HepG2 (cell line): ENCODE results near the gene ZNF154. TPM values are rescaled to one million over a fixed set of nuclear protein-coding genes. Genes with fewer than 3 reads are reported as not detected.

ENCODE experiments used
- DMAP1 ChIP-seq: IDR thresholded peaks from 2 replicates; pipeline ENCODE4 v1.6.1; 2016
- EEA1 ChIP-seq: sonication (generic); formaldehyde crosslinking; IDR thresholded peaks from 2 replicates; pipeline ENCODE4 v1.5.1; 2020; ENCODE audit warnings: mild to moderate bottlenecking, missing genetic modification reagents, borderline replicate concordance
- KDM5B ChIP-seq: sonication (generic); formaldehyde crosslinking; IDR thresholded peaks from 2 replicates; pipeline ENCODE4 v1.4.0; 2020; ENCODE audit warnings: missing genetic modification reagents, mild to moderate bottlenecking, borderline replicate concordance
- KIAA2018 ChIP-seq: sonication (generic); formaldehyde crosslinking; IDR thresholded peaks from 2 replicates; pipeline ENCODE4 v1.5.0; 2020; ENCODE audit warnings: mild to moderate bottlenecking, missing genetic modification reagents, borderline replicate concordance
- KLF11 ChIP-seq: IDR thresholded peaks from 2 replicates; pipeline ENCODE4 v1.6.1; 2016; ENCODE audit warnings: missing compliant biosample characterization
- NFE2L1 ChIP-seq: sonication (generic); formaldehyde crosslinking; IDR thresholded peaks from 2 replicates; pipeline ENCODE4 v1.4.0; 2020; ENCODE audit warnings: missing genetic modification reagents, mild to moderate bottlenecking, borderline replicate concordance
- NR2C2 ChIP-seq: sonication (generic); formaldehyde crosslinking; IDR thresholded peaks from 2 replicates; pipeline ENCODE4 v1.4.0; 2020; ENCODE audit warnings: missing genetic modification reagents, mild to moderate bottlenecking, moderate library complexity, borderline replicate concordance
- TAF1 ChIP-seq: sonication (generic); formaldehyde crosslinking; IDR thresholded peaks from 2 replicates; pipeline ENCODE4 v1.4.0; 2020; ENCODE audit warnings: missing genetic modification reagents
- TMF1 ChIP-seq: sonication (generic); formaldehyde crosslinking; IDR thresholded peaks from 2 replicates; pipeline ENCODE4 v1.8.1; 2022; ENCODE audit warnings: low read depth, missing genetic modification reagents
- ZFP62 ChIP-seq: sonication (generic); formaldehyde crosslinking; IDR thresholded peaks from 2 replicates; pipeline ENCODE4 v1.4.0; 2020; ENCODE audit warnings: missing genetic modification reagents
- ZNF224 ChIP-seq: sonication (generic); formaldehyde crosslinking; IDR thresholded peaks from 2 replicates; pipeline ENCODE4 v1.5.0; 2020; ENCODE audit warnings: mild to moderate bottlenecking, missing genetic modification reagents
- ZNF234 ChIP-seq: sonication (generic); formaldehyde crosslinking; conservative IDR thresholded peaks from 2 replicates; pipeline ENCODE4 v1.5.1; 2020; ENCODE audit warnings: mild to moderate bottlenecking, missing genetic modification reagents
- ZNF460 ChIP-seq: sonication (generic); formaldehyde crosslinking; IDR thresholded peaks from 2 replicates; pipeline ENCODE4 v1.5.1; 2020; ENCODE audit warnings: missing genetic modification reagents, mild to moderate bottlenecking, borderline replicate concordance
- ZNF468 ChIP-seq: sonication (generic); formaldehyde crosslinking; IDR thresholded peaks from 2 replicates; pipeline ENCODE4 v1.8.0; 2022; ENCODE audit warnings: mild to moderate bottlenecking, moderate library complexity, missing genetic modification reagents
- ZNF605 ChIP-seq: sonication (generic); formaldehyde crosslinking; IDR thresholded peaks from 2 replicates; pipeline ENCODE4 v1.8.0; 2022; ENCODE audit warnings: mild to moderate bottlenecking, missing genetic modification reagents
- ZNF652 ChIP-seq: IDR thresholded peaks from 2 replicates; pipeline ENCODE4 v1.6.1; 2016; ENCODE audit warnings: low read depth, borderline replicate concordance
- ZNF703 ChIP-seq: sonication (generic); formaldehyde crosslinking; IDR thresholded peaks from 2 replicates; pipeline ENCODE4 v1.5.1; 2020; ENCODE audit warnings: missing genetic modification reagents, mild to moderate bottlenecking, moderate library complexity, borderline replicate concordance
- ZNF713 ChIP-seq: sonication (generic); formaldehyde crosslinking; IDR thresholded peaks from 2 replicates; pipeline ENCODE4 v1.4.0; 2020; ENCODE audit warnings: mild to moderate bottlenecking, missing genetic modification reagents
- polyA plus RNA-seq, 8 experiments: library from polyadenylated mRNA; depleted of rRNA in 3 of 8; stranded (reverse) in 7 of 8; unstranded in 1 of 8; fragments of >200 nt; fragmentation: Illumina TruSeq in 4 of 8; extraction: Trizol in 4 of 8; gene quantifications; 2 replicates each; pipeline versions ENCODE4 v1.2.1 to v1.2.3, GENCODE V29; 2011 to 2016; ENCODE audit warnings: low read depth in 4 of 8, missing spikeins in 1 of 8, mixed read lengths in 1 of 8; ENCODE audit not compliant: insufficient read depth in 1 of 8
- total RNA-seq, 5 experiments: library from RNA; depleted of rRNA; stranded (reverse); fragments of >200 nt; fragmentation: Illumina TruSeq; extraction: Trizol; gene quantifications; 2 replicates each; pipeline ENCODE4 v1.2.3, GENCODE V29; 2016; ENCODE audit warnings: low read depth in 1 of 5
- TF ChIP-seq, protein P1 (sequence below): sonication (generic); formaldehyde crosslinking; IDR thresholded peaks from 2 replicates; pipeline ENCODE4 v1.8.0; 2022; ENCODE audit warnings: missing genetic modification reagents, mild to moderate bottlenecking, moderate library complexity, borderline replicate concordance

ZNF154 gene
- total and polyA plus RNA-seq, 2 of the 13 experiments (the other 11 are each of a cell fraction or from before 2014, with no cell fraction given): not detected

- TF ChIP-seq ZNF605 (CRISPR knock-in tag) (0 out of 2 replicates have a peak, but pooled peaks have one; percentile 3), KLF11 (CRISPR knock-in tag) (no peak), ZNF713 (CRISPR knock-in tag) (peak; percentile 72; the same call in 1 of the 2 replicates), ZNF468 (CRISPR knock-in tag) (no peak), ZNF460 (CRISPR knock-in tag) (no peak), ZFP62 (CRISPR knock-in tag) (no peak), KDM5B (CRISPR knock-in tag) (peak; percentile 12; the same call in 1 of the 2 replicates), ZNF703 (CRISPR knock-in tag) (no peak), ZNF234 (0 out of 2 replicates have a peak, but pooled peaks have one; percentile 22), DMAP1 (CRISPR knock-in tag) (0 out of 2 replicates have a peak, but pooled peaks have one; percentile 7), NFE2L1 (no peak), KIAA2018 (CRISPR knock-in tag) (no peak), ZNF224 (CRISPR knock-in tag) (peak; percentile 76; the same call in 1 of the 2 replicates), NR2C2 (CRISPR knock-in tag) (no peak), TAF1 (CRISPR knock-in tag) (0 out of 2 replicates have a peak, but pooled peaks have one; percentile 1), EEA1 (CRISPR knock-in tag) (peak; percentile 10; the same call in 1 of the 2 replicates), ZNF652 (CRISPR knock-in tag) (no peak), TMF1 (CRISPR knock-in tag) (0 out of 2 replicates have a peak, but pooled peaks have one; percentile 10)
- TF ChIP-seq, protein P1, sequence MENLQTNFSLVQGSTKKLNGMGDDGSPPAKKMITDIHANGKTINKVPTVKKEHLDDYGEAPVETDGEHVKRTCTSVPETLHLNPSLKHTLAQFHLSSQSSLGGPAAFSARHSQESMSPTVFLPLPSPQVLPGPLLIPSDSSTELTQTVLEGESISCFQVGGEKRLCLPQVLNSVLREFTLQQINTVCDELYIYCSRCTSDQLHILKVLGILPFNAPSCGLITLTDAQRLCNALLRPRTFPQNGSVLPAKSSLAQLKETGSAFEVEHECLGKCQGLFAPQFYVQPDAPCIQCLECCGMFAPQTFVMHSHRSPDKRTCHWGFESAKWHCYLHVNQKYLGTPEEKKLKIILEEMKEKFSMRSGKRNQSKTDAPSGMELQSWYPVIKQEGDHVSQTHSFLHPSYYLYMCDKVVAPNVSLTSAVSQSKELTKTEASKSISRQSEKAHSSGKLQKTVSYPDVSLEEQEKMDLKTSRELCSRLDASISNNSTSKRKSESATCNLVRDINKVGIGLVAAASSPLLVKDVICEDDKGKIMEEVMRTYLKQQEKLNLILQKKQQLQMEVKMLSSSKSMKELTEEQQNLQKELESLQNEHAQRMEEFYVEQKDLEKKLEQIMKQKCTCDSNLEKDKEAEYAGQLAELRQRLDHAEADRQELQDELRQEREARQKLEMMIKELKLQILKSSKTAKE (CRISPR knock-in tag): no peak
Measured at GRCh38 chr19:57682226-57682766, 26.7 kb downstream of the ZNF154 start (continued).
